OCI-M2 (cell line): Measurements from ENCODE around the gene SERPINB2.
"Not testable (repeated sequence)": the region's sequence is repeated elsewhere in the genome, so short reads cannot be mapped to it uniquely, and the experiment has no call there.

Experiments used
- DNase-seq: peaks from one replicate; lab custom pipeline; 2025; ENCODE audit not compliant: unreplicated experiment; lab: John Stamatoyannopoulos, UW

Gene SERPINB2

DNA sequence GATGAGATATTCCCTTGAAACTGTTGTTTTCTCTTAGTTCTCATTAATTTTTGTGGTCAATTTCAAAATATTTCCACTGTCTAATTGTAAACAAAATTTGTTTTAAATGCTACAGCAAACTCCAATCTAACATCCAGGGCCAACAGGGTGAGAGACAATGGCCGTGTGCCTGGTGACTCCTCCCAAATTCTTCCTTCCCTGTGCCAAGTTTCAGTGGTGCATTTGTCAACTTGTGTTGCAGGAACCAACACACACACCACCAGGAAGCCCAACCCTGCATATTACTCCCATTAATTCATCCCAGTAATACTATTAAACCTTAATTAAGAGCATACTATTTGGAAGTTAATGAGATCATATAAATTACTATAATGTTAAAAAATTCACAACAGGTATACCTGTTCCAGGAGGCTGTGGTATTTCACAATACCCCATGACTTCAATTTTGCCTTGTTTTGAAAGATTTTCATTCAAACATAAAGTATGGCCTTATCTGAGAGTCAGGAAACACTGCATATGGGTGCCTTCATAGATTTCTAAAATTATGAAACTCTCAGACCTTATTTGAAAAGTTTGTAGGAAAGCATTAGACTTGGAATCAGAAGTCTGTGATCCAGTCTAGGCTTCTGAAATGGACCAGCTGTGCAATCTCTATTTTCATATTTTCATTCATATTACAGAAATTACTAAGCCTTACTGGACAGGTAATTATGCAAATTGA, 1.1 kb downstream of the SERPINB2 start:
- no peak for DNase-seq

DNA sequence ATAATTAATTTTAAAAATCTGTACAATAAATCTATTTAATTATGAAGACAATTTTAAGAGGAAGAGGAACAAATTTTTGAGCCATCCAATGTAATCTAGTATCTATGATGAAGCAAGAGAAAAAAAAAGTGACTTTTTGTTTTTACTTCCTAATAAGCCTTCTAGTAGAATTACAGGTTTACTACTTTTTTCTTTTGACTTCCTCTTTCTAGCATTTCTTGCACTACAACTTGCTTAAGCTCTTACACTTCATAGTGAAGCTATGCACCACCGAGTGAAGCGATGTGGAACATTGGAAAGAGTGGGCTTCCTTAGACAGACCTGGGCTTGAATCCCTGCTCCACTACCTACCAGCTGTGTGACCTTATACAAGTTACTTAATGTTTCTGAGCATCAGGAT, 2.1 kb downstream of the SERPINB2 start:
- no peak for DNase-seq

DNA sequence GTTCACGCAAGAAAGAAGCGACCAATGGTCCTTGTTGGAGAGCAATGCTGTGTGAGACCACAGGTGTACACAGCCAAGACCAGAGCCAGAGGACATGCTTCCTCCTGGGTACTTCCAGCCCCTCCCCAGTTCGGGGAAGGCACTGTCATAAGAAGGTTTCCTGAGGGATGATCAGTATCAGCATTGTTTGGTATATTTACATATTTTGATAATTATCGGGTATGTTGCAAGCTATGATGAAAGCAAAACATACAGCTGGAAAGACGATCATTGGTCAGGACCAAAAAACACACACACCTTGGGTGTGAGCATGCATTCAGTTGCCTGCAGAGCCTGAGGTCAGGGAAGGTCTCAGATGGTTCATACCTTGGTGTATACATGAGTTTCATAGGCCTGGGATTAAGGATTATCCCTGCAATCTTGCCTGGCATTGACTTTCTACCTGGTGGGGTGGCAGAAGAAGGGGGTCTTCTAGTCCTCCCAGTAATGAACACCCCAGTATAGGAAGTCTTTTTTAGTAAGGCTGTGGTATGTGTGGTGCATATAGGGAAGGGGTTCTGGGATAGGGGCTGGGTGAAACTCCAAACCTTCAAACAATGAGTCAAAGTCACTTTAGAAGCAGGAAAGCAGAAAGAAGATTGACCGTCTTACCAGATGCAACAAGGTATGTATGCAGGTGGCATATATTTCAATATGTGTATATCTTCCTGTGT, 2.9 kb downstream of the SERPINB2 start:
- DNase-seq, result no peak

GRCh38 chr18:63890950-63891304, 3.4 kb downstream of the SERPINB2 start:
- no peak for DNase-seq

DNA sequence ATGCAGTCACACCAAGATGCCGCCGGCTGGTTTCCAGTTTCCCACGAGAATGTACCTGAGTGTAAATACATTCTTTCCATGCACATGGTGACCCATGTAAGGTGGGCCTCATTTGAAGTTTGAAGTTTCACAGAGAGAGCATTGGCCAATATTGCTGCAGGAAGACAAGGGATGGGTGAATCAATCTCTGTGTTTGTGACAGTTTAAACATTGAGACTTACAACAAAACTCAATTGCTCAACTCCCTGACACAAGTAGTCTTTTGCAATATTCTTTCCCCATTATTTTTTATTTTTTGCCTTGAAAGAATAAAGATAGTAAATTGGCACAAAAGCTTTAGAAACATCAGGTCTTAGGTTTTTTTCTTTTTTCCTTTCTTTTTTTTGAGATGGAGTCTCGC, 5.1 kb downstream of the SERPINB2 start:
- DNase-seq, result no peak

GRCh38 chr18:63894106-63894772, 6.7 kb downstream of the SERPINB2 start:
- DNase-seq, result no peak

DNA sequence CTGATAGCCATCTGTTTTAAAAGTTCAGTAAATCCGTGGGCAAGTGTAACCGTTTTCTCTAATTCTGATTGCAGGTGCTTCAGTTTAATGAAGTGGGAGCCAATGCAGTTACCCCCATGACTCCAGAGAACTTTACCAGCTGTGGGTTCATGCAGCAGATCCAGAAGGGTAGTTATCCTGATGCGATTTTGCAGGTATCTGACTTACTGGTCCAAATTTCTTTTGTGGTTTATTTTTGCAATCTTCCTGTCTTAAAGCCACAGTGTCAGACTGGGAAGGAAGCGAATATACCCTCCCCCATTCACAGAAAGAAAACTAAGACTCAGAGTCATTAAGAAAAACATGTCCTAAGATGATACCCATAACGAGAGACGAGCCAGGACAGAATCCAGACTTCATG, 7.7 kb downstream of the SERPINB2 start:
- no peak for DNase-seq

- no peak for DNase-seq
Measured at GRCh38 chr18:63897072-63897471, 9.6 kb downstream of the SERPINB2 start.

- DNase-seq, result no peak
Measured at GRCh38 chr18:63899206-63899605, 11.7 kb downstream of the SERPINB2 start.

DNA sequence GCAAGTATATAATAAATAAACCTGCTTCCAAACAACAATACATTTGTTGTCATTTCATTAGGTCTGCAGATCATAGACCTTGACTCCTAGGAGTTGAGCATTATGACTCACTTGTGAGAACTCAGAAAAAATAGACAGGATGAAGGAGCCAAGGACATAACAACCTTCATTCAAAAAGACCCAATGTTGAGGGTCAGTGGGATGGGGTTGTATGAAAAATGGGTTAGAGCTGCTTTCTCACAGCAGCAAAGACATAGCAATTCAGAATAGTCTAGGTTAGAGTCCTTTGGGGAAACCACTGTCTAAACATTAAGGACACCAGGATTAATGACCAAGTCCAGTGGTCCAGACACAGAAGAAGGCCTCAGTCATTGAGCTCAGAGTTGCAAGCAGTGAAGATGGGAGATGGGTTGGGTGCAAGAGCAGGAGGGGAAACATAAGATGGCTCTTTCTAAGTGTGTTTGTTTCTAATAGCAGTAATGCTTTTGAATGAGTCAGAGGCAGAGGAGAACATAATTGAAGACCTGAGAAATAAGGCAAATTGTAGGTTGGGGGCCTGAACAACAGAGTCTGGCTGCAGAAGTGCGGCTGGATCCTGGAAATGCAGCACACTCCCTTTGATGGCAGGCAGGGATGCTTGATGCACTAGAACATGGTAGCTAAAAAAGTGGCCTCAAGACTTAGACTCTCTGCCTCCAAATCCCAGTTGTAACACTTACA, 16.5 kb downstream of the SERPINB2 start:
- DNase-seq, result no peak

- no peak for DNase-seq
Measured at GRCh38 chr18:63904694-63905093, 17.2 kb downstream of the SERPINB2 start.

DNA sequence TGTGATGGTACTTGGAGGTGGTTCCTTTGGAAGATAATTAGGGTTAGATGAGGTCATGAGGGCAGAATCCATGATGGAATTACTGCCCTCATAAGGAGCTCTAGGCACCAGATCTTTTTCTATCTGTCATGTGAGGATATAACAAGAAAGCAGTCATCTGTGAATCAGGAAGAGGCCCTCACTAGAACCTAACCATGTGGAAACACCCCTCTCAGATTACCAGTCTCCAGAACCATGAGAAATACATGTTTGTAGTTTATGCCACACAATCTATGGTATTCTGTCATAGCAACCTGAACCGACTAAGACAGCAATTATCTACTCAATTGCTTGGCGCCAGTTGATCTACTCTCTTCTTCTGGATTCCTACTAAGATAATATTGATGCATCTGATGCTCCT, 17.9 kb downstream of the SERPINB2 start:
- DNase-seq, result no peak

DNA sequence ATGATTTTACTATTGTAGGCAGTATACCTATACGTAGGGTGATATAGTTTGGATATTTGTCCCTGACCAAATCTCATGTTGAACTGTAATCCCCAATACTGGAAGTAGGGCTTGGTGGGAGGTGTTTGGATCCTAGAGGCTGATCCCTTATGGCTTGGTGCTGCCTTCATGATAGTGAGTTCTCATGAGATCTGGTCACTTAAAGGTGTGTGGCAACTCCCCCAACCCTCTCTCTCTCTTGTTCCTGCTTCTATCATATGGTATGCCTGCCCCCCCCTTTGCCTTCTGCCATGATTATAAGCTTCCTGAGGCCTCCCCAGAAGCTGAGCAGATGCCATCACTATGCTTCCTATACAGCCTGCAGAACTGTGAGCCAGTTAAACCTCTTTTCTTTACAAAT, 18.6 kb downstream of the SERPINB2 start:
- no peak for DNase-seq

GRCh38 chr18:63907664-63908063, 20.2 kb downstream of the SERPINB2 start, which contains the start of gene SERPINB10:
SERPINB10 (plus strand) TSS chr18:63907958; CDS start chr18:63915511, 7,553 bp downstream.
- no peak for DNase-seq

- DNase-seq, result no peak
Measured at GRCh38 chr18:63908858-63909257, 21.4 kb downstream of the SERPINB2 start.

DNA sequence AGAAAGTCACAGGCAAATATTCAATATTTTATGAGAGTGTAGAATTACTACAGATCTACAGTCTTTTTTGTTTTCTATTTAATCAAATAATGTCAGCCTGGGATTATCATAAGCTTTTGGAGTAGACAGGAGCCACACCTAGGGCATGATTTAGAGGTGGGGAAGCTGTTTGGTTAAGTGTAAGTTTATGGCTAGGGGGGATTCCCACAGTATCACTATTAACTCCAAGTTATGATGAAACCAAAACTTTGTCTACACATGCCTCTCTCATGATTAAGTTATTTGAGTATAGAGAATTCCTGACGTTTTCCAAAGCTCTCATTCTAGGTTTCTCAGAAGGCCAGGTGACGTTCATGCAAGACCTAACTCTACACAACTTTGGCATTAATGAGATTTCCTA, 22.4 kb downstream of the SERPINB2 start:
- no peak for DNase-seq

DNA sequence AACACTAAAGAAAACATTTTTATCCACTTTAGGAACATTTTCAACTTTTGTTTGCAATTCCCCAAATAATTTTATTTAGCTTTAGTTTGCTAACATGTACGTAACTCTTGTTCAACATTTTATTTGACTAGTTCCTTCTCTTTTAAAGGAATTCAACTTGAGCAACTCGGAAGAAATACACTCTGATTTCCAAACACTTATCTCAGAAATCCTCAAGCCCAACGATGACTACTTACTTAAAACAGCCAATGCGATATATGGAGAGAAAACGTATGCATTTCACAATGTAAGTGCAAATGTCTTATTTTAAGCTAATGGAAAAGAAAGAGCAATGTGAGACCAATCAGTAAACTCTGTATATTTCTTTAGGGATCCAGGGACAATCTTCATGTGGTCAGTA, 30.3 kb downstream of the SERPINB2 start:
- no peak for DNase-seq

- DNase-seq, result no peak
Measured at GRCh38 chr18:63922049-63922448, 34.5 kb downstream of the SERPINB2 start.

DNA sequence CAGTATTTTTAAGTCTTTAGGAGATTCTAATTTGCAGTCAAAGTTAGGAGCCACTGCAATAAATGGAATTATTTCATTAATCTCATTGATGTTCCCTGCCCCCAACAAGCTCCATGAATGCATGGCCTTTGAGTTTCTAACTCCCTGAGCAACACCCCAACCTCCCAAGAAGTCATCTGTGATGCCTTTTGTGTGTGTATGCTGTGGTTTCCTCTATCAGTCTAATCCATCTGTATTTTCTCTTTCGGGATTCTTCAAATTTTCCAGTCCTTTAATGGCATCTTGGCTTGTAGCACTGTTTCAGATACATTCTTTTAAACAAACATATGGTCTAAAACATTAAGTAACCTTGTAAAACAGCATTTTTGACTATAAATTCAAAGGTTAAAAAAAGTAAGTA, 37.0 kb downstream of the SERPINB2 start:
- no peak for DNase-seq

- no peak for DNase-seq
Measured at GRCh38 chr18:63928331-63928730, 40.8 kb downstream of the SERPINB2 start.

GRCh38 chr18:63929369-63929768, 41.9 kb downstream of the SERPINB2 start:
- not testable (repeated sequence) for DNase-seq
